AG09309 (cell line): Measurements from ENCODE around the gene SMIM43.

Experiments
- DNase-seq: peaks from one replicate; pipeline ENCODE4 v3.0.0-alpha.2; 2010; ENCODE audit warnings: low read depth
- H3K4me3 ChIP-seq: 2 replicates; pipeline ENCODE4 v1.5.1; 2011; ENCODE audit warnings: mild to moderate bottlenecking, low read depth, low read length, moderate library complexity; ENCODE audit not compliant: control insufficient read depth
- TF ChIP-seq, protein P1 (sequence below): IDR thresholded peaks from 2 replicates; pipeline ENCODE4 v1.5.1; 2011; ENCODE audit warnings: mild to moderate bottlenecking, low read depth, low read length, inconsistent platforms; ENCODE audit not compliant: insufficient read depth, control insufficient read depth; ENCODE audit errors: missing control alignments

Gene SMIM43

DNA sequence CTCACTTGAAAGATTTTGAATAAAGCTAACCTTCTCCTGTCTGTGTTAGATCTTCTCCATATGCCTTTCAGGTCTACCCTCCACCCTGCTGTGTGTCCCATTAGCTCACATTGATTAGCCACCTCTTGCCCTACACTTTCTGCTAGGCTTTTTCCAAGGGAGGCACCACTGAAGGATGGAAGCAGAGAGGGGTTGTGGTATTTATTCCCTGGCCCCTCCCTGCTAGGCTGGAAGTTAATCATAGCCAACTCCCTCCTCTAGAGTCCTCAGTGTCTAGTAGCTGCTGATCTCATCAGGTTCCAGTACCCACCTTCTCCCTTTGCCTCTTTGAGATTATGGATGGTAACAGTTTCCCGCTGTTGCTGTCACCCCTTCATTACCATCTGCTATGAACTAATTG lies 8.9 kb upstream of the SMIM43 start:
- TF ChIP-seq, protein P1, sequence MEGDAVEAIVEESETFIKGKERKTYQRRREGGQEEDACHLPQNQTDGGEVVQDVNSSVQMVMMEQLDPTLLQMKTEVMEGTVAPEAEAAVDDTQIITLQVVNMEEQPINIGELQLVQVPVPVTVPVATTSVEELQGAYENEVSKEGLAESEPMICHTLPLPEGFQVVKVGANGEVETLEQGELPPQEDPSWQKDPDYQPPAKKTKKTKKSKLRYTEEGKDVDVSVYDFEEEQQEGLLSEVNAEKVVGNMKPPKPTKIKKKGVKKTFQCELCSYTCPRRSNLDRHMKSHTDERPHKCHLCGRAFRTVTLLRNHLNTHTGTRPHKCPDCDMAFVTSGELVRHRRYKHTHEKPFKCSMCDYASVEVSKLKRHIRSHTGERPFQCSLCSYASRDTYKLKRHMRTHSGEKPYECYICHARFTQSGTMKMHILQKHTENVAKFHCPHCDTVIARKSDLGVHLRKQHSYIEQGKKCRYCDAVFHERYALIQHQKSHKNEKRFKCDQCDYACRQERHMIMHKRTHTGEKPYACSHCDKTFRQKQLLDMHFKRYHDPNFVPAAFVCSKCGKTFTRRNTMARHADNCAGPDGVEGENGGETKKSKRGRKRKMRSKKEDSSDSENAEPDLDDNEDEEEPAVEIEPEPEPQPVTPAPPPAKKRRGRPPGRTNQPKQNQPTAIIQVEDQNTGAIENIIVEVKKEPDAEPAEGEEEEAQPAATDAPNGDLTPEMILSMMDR = no peak
- H3K4me3 ChIP-seq = no peak overlapping the region
- no peak for DNase-seq

DNA sequence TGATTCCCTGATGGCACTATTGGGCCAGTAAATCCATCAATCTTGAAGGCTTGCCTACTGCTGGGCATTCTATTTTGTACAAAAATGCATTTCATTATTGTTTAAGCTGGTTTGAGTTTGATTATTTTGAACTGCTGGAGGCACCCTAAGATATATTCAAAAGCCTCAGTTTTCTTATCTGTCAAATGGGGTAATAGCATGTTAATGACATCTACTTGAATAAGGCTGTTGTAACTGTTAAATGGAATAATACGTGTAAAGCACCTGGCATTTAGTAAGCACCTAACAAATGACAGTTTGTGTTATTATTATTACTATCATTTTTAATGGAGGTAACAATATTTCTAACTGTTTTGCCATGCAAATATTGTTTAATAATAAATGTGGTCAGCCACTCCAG lies 6.9 kb upstream of the SMIM43 start:
- H3K4me3 ChIP-seq = no peak overlapping the region
- TF ChIP-seq, protein P1 = no peak
- no peak for DNase-seq

DNA sequence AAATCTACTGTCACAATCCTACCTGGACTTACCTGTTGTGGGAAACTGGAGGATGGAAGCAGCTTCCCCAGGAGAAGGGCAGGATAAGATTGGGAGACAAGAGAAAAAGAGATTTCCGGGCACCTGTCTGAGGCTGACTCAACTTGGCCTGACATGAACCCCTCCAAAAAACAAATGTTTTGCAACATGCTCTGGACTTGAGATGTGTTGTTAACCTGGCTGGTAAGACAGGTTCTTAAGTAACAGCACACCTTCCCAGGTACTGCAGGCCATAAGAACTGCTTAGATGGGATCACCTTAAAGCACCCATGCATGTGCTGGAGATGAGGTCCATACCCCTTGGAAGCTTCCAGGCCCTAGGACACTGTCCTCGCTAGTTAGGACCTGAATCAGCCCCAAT lies 4.4 kb upstream of the SMIM43 start:
- H3K4me3 ChIP-seq = no peak overlapping the region
- TF ChIP-seq, protein P1 = no peak
- no peak for DNase-seq

DNA sequence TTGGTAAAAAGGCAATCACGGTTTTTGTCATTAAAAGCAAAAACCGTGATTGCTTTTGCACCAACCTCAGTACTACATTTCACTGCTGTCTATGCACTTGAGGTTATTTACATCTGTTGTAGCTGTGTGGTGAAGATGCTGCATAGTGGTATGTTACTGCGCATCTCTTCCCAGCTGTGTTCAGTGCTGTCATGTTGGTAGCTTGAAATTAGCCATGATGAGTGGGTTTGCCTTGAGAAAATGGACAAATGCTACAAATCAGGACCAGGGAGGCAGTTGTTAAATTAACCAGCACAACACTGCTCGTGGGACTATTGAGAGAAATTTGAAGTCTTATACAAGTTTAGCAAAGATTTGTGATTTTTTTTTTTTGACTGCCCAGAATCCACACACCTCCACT lies 2.2 kb upstream of the SMIM43 start:
- TF ChIP-seq, protein P1 = no peak
- no peak overlapping the region for H3K4me3 ChIP-seq
- DNase-seq = no peak

DNA sequence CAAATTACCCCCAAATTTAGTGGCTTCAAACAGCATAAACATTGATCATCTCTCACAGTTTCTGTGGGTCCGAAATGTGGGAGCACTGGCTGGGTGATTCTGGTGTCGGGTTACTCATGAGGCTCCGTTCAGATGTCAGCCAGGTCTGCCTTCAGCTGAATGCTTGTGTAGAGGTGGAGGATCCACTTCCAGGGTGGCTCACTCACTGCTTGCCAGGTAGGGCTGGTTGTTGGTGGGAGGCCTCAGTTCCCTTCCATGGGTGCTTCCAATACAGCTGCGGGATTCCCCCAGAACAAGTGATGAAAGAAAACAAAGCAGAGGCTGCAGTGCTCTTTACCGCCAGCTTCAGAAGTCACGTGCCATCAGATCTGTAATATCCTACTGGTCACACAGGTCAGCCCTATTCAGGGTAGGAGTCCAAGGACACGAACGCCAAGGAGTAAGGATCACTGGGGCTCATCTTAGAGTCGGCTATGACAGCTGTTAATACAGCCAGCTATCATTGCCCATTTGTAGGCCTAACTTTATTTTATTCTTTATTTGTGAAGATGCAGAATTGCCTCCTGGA lies 1.1 kb upstream of the SMIM43 start:
- no peak overlapping the region for H3K4me3 ChIP-seq
- TF ChIP-seq, protein P1 = no peak
- no peak for DNase-seq

DNA sequence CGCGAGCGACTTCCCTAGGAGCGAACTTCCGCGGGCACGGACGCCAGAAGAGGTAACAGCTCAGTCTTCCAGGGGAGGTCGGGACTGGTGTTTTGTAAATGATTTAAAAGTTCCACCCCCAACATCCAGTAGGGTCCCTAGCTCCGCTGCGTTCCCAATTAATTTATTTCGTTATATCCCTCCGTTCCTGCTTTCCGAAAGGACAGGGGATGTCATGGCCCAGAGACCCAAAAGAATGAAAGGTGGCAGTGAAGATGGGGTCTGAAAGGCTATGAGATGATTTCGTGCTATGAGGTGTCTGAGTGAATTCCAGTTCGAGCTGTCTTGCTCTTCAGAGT lies 373 bp upstream of the SMIM43 start:
- H3K4me3 ChIP-seq = peak overlapping the region; percentile 44
- DNase-seq = no peak
- TF ChIP-seq, protein P1 = no peak

DNA sequence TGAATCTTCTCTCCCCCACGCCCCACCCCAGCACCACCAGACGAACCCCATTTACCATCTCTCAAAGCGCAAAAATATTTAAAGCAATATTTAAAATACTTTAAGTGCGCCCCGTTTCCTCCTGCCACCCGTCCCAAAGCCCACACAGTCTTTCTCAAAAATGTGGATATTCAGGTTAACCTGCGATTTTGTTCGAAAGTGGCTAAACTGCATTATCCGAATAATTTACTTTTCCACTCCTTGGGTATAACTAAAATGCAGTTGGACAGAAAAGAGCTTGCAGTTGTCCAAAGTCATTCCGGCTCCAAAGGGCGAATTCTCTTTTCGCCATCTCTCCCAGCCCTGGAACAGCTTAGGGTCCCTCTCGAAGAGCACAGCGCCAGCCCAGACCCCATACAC lies 662 bp downstream of the SMIM43 start:
- TF ChIP-seq, protein P1 = no peak
- DNase-seq = no peak
- H3K4me3 ChIP-seq = peak overlapping the region; percentile 44
